Measurements from ENCODE around the gene ENKUR.

- TF ChIP-seq CTCF (IDR thresholded peaks at IDR 0.05; ENCODE audit: low read length) (no peak), EZH2 (IDR thresholded peaks at IDR 0.05; ENCODE audit: borderline replicate concordance, low read length) (no peak)
These were observed 47.2 kb upstream of the ENKUR start for GRCh38 chr10:25063157-25063556.

Data from OCI-LY1 (cell line).